HG03103 (cell line): Measurements from ENCODE around the gene RYR1.
"Not testable (repeated sequence)": the region's sequence is repeated elsewhere in the genome, so short reads cannot be mapped to it uniquely, and the experiment has no call there.

Experiments
- ATAC-seq: cut with Tn5 transposase; IDR thresholded peaks from one replicate; pipeline ENCODE4 v1.9.1; 2021; ENCODE audit warnings: low read depth; ENCODE audit not compliant: unreplicated experiment

The RYR1 gene

GRCh38 chr19:38425810-38426466 lies 7.6 kb upstream of the RYR1 start, which contains the start of gene RASGRP4:
TSS of gene RASGRP4 (minus strand) at chr19:38426219. CDS start at chr19:38426091, 128 bp downstream.
- ATAC-seq = no peak

GRCh38 chr19:38427035-38427677 lies 6.3 kb upstream of the RYR1 start:
- ATAC-seq = not testable (repeated sequence)

GRCh38 chr19:38429055-38429810 lies 4.3 kb upstream of the RYR1 start:
- no peak for ATAC-seq

GRCh38 chr19:38429811-38430156 lies 3.7 kb upstream of the RYR1 start:
- ATAC-seq = no peak

- ATAC-seq = no peak
Measured at GRCh38 chr19:38430931-38431330, 2.6 kb upstream of the RYR1 start.

- ATAC-seq = no peak
Measured at GRCh38 chr19:38434549-38435051, 1.1 kb downstream of the RYR1 start.

GRCh38 chr19:38437295-38437694 lies 3.8 kb downstream of the RYR1 start:
- no peak for ATAC-seq

GRCh38 chr19:38437917-38438316 lies 4.4 kb downstream of the RYR1 start:
- ATAC-seq = no peak

GRCh38 chr19:38440592-38440991 lies 7.1 kb downstream of the RYR1 start:
- ATAC-seq = no peak

GRCh38 chr19:38441657-38442348 lies 8.3 kb downstream of the RYR1 start:
- no peak for ATAC-seq

- no peak for ATAC-seq
Measured at GRCh38 chr19:38442736-38443135, 9.2 kb downstream of the RYR1 start.

- ATAC-seq = no peak
Measured at GRCh38 chr19:38443458-38443999, 10.0 kb downstream of the RYR1 start.

- ATAC-seq = no peak
Measured at GRCh38 chr19:38444026-38444425, 10.5 kb downstream of the RYR1 start.

GRCh38 chr19:38445362-38445761 lies 11.9 kb downstream of the RYR1 start:
- ATAC-seq = no peak

- ATAC-seq = no peak
Measured at GRCh38 chr19:38448225-38448624, 14.7 kb downstream of the RYR1 start.

GRCh38 chr19:38449518-38449917 lies 16.0 kb downstream of the RYR1 start:
- ATAC-seq = no peak

- no peak for ATAC-seq
Measured at GRCh38 chr19:38451036-38451435, 17.5 kb downstream of the RYR1 start.

GRCh38 chr19:38451629-38452028 lies 18.1 kb downstream of the RYR1 start:
- no peak for ATAC-seq

- no peak for ATAC-seq
Measured at GRCh38 chr19:38452430-38453366, 19.2 kb downstream of the RYR1 start.

GRCh38 chr19:38453596-38453995 lies 20.1 kb downstream of the RYR1 start:
- ATAC-seq = no peak
